Activated CD8-positive, alpha-beta memory T cell treated with anti-CD3 and anti-CD28 coated beads for 48 hours (primary cell): ENCODE results near the gene NFAT5.
"Not testable (repeated sequence)": the region's sequence is repeated elsewhere in the genome, so short reads cannot be mapped to it uniquely, and the experiment has no call there.

Experiments used
- DNase-seq, 3 experiments: peaks; one replicate each; pipeline ENCODE4 v3.0.0-alpha.2; 2020; ENCODE audit warnings: low read depth in 2 of 3, low spot score in 2 of 3

The NFAT5 gene

GRCh38 chr16:69637206-69637865 lies 71.6 kb downstream of the NFAT5 start:
- not testable (repeated sequence) for DNase-seq

- not testable (repeated sequence) for DNase-seq
Measured at GRCh38 chr16:69643997-69644396, 78.2 kb downstream of the NFAT5 start.

GRCh38 chr16:69644790-69645189 lies 79.0 kb downstream of the NFAT5 start:
- no peak for DNase-seq

- DNase-seq = no peak
Measured at GRCh38 chr16:69647020-69647419, 81.3 kb downstream of the NFAT5 start.

GRCh38 chr16:69651217-69651616 lies 85.5 kb downstream of the NFAT5 start:
- DNase-seq = no peak

GRCh38 chr16:69654280-69654931 lies 88.6 kb downstream of the NFAT5 start:
- DNase-seq = no peak

GRCh38 chr16:69660166-69660565 lies 94.4 kb downstream of the NFAT5 start:
- no peak for DNase-seq

- DNase-seq = no peak
Measured at GRCh38 chr16:69662901-69663300, 97.1 kb downstream of the NFAT5 start.

GRCh38 chr16:69663846-69664245 lies 98.1 kb downstream of the NFAT5 start:
- DNase-seq = no peak

- no peak for DNase-seq
Measured at GRCh38 chr16:69669577-69669976, 103.8 kb downstream of the NFAT5 start.

GRCh38 chr16:69672315-69672997 lies 106.7 kb downstream of the NFAT5 start:
- DNase-seq = no peak

- DNase-seq = no peak
Measured at GRCh38 chr16:69672998-69673713, 107.4 kb downstream of the NFAT5 start.

GRCh38 chr16:69680358-69680757 lies 114.6 kb downstream of the NFAT5 start:
- DNase-seq = no peak

- DNase-seq = no peak
Measured at GRCh38 chr16:69688589-69688988, 122.8 kb downstream of the NFAT5 start.

- no peak for DNase-seq
Measured at GRCh38 chr16:69691980-69692911, 126.5 kb downstream of the NFAT5 start.

- no peak for DNase-seq
Measured at GRCh38 chr16:69693916-69694315, 128.2 kb downstream of the NFAT5 start.

GRCh38 chr16:69698404-69698803 lies 132.6 kb downstream of the NFAT5 start:
- no peak for DNase-seq

GRCh38 chr16:69699915-69700314 lies 134.1 kb downstream of the NFAT5 start:
- DNase-seq = no peak

GRCh38 chr16:69701452-69701851 lies 135.7 kb downstream of the NFAT5 start:
- DNase-seq = no peak

- DNase-seq = no peak
Measured at GRCh38 chr16:69701866-69702265, 136.1 kb downstream of the NFAT5 start.

GRCh38 chr16:69703638-69704037 lies 137.9 kb downstream of the NFAT5 start:
- no peak for DNase-seq
